BLaER1 treated with 17β-estradiol and CSF1 and Interleukin-3, amounts not matched to agents 10 nM and 100 nM (cell line): Measurements from ENCODE around the gene MYRF.

Source experiments
- H3K27ac ChIP-seq, 11 experiments: shearing (Covaris generic); formaldehyde crosslinking; 2 replicates each; pipeline ENCODE4 v1.8.1; 2022
- H3K27me3 ChIP-seq, 11 experiments: shearing (Covaris generic); formaldehyde crosslinking; 2 replicates each; pipeline ENCODE4 v1.8.1; 2022
- H3K36me3 ChIP-seq, 11 experiments: shearing (Covaris generic); formaldehyde crosslinking; 2 replicates each; pipeline ENCODE4 v1.8.1; 2022
- H3K4me1 ChIP-seq, 10 experiments: shearing (Covaris generic); formaldehyde crosslinking; 2 replicates each; pipeline ENCODE4 v1.8.1; 2022
- H3K4me2 ChIP-seq, 11 experiments: shearing (Covaris generic); formaldehyde crosslinking; 2 replicates each; pipeline ENCODE4 v1.8.1; 2022
- H3K4me3 ChIP-seq, 10 experiments: shearing (Covaris generic); formaldehyde crosslinking; 2 replicates each; pipeline ENCODE4 v1.8.1; 2022
- H3K9ac ChIP-seq, 11 experiments: shearing (Covaris generic); formaldehyde crosslinking; 2 replicates each; pipeline ENCODE4 v1.8.1; 2022
- H3K9me3 ChIP-seq, 11 experiments: shearing (Covaris generic); formaldehyde crosslinking; replicated peaks in 1 of 11; 2 replicates each; pipeline ENCODE4 v1.8.1; 2022
- H4K20me1 ChIP-seq, 11 experiments: shearing (Covaris generic); formaldehyde crosslinking; 2 replicates each; pipeline ENCODE4 v1.8.1; 2022
- Cebpa-rat ChIP-seq, 11 experiments: shearing (Covaris generic); IDR thresholded peaks; 2 replicates each; pipeline ENCODE4 v1.8.1; 2022

The MYRF gene

GRCh38 chr11:61711037-61711436 is 41.4 kb upstream of the MYRF start:
- H3K4me1 ChIP-seq = peaks cover 54 to 89% (median 75%) of the 10 kb centered on the region in 10 experiments
- peak overlapping the region; percentile 5 to 91 (median 74); a peak in 16 of 22 replicates for H3K4me2 ChIP-seq
- no peaks in the 10 kb centered on the region for H3K36me3 ChIP-seq
- H3K9me3 ChIP-seq = no peaks in the 10 kb centered on the region
- H3K9ac ChIP-seq = peak overlapping the region in 4 of 11 experiments; percentile 0 to 45 (median 12); a peak in 4 of 22 replicates
- H3K27ac ChIP-seq = no peak overlapping the region
- no peaks in the 10 kb centered on the region for H3K27me3 ChIP-seq
- H4K20me1 ChIP-seq = peaks cover 0 to 77% (median 0%) of the 10 kb centered on the region in 11 experiments; a peak in 6 of 22 replicates
- H3K4me3 ChIP-seq = no peak overlapping the region
- no peak for TF ChIP-seq Cebpa-rat (IDR thresholded peaks at IDR 0.05)

- no peak overlapping the region for H3K4me3 ChIP-seq
- H3K9ac ChIP-seq = peak overlapping the region in 4 of 11 experiments; percentile 0 to 45 (median 12); a peak in 4 of 22 replicates
- H3K36me3 ChIP-seq = no peaks in the 10 kb centered on the region
- no peak overlapping the region for H3K27ac ChIP-seq
- H3K4me2 ChIP-seq = peak overlapping the region; percentile 5 to 91 (median 74); a peak in 16 of 22 replicates
- no peak for TF ChIP-seq Cebpa-rat (IDR thresholded peaks at IDR 0.05)
- H3K27me3 ChIP-seq = no peaks in the 10 kb centered on the region
- H3K9me3 ChIP-seq = no peaks in the 10 kb centered on the region
- peaks cover 59 to 91% (median 77%) of the 10 kb centered on the region in 10 experiments for H3K4me1 ChIP-seq
- peaks cover 0 to 77% (median 0%) of the 10 kb centered on the region in 11 experiments; a peak in 6 of 22 replicates for H4K20me1 ChIP-seq
Measured at GRCh38 chr11:61711498-61711897, 40.9 kb upstream of the MYRF start.

GRCh38 chr11:61712314-61712713 is 40.1 kb upstream of the MYRF start:
- H3K4me2 ChIP-seq = no peak overlapping the region
- TF ChIP-seq Cebpa-rat (IDR thresholded peaks at IDR 0.05) = no peak
- H3K4me1 ChIP-seq = peaks cover 67 to 91% (median 81%) of the 10 kb centered on the region in 10 experiments
- H3K9ac ChIP-seq = 0 out of 22 replicates have a peak overlapping the region, but pooled peaks of 3 of the 11 experiments have one; percentile 1 to 16 (median 14)
- H3K4me3 ChIP-seq = no peak overlapping the region
- no peaks in the 10 kb centered on the region for H3K27me3 ChIP-seq
- peaks cover 0 to 76% (median 0%) of the 10 kb centered on the region in 11 experiments; a peak in 6 of 22 replicates for H4K20me1 ChIP-seq
- H3K36me3 ChIP-seq = no peaks in the 10 kb centered on the region
- H3K27ac ChIP-seq = no peak overlapping the region
- H3K9me3 ChIP-seq = no peaks in the 10 kb centered on the region

GRCh38 chr11:61712846-61713245 is 39.6 kb upstream of the MYRF start:
- TF ChIP-seq Cebpa-rat (IDR thresholded peaks at IDR 0.05) = no peak
- peaks cover 0 to 76% (median 0%) of the 10 kb centered on the region in 11 experiments; a peak in 6 of 22 replicates for H4K20me1 ChIP-seq
- peaks cover 72 to 92% (median 84%) of the 10 kb centered on the region in 10 experiments for H3K4me1 ChIP-seq
- no peaks in the 10 kb centered on the region for H3K9me3 ChIP-seq
- H3K4me2 ChIP-seq = peak overlapping the region in 1 of 11 experiments; percentile 95; a peak in 2 of 22 replicates
- H3K36me3 ChIP-seq = no peaks in the 10 kb centered on the region
- H3K27ac ChIP-seq = no peak overlapping the region
- no peak overlapping the region for H3K4me3 ChIP-seq
- H3K27me3 ChIP-seq = no peaks in the 10 kb centered on the region
- 0 out of 22 replicates have a peak overlapping the region, but pooled peaks of 1 of the 11 experiments have one; percentile 5 for H3K9ac ChIP-seq

- peaks cover 0 to 76% (median 0%) of the 10 kb centered on the region in 11 experiments; a peak in 6 of 22 replicates for H4K20me1 ChIP-seq
- no peak for TF ChIP-seq Cebpa-rat (IDR thresholded peaks at IDR 0.05)
- H3K27me3 ChIP-seq = no peaks in the 10 kb centered on the region
- H3K4me2 ChIP-seq = peak overlapping the region; percentile 24 to 98 (median 49)
- no peaks in the 10 kb centered on the region for H3K9me3 ChIP-seq
- no peak overlapping the region for H3K4me3 ChIP-seq
- peak overlapping the region in 3 of 11 experiments; percentile 2 to 18 (median 5); a peak in 2 of 22 replicates for H3K9ac ChIP-seq
- peaks cover 78 to 97% (median 90%) of the 10 kb centered on the region in 10 experiments for H3K4me1 ChIP-seq
- no peak overlapping the region for H3K27ac ChIP-seq
- no peaks in the 10 kb centered on the region for H3K36me3 ChIP-seq
Measured at GRCh38 chr11:61713464-61713863, 39.0 kb upstream of the MYRF start.

GRCh38 chr11:61713906-61714305 is 38.5 kb upstream of the MYRF start:
- Histone ChIP-seq H4K20me1 (peaks cover 0 to 73% (median 0%) of the 10 kb centered on the region in 11 experiments; a peak in 6 of 22 replicates), H3K4me1 (peaks cover 79 to 97% (median 90%) of the 10 kb centered on the region in 10 experiments), H3K4me3 (no peak overlapping the region), H3K27ac (no peak overlapping the region), H3K27me3 (no peaks in the 10 kb centered on the region), H3K9ac (peak overlapping the region in 2 of 11 experiments; percentile 2 to 18; a peak in 1 of 22 replicates), H3K9me3 (no peaks in the 10 kb centered on the region), H3K36me3 (no peaks in the 10 kb centered on the region), H3K4me2 (peak overlapping the region; percentile 24 to 98 (median 49))
- TF ChIP-seq Cebpa-rat (IDR thresholded peaks at IDR 0.05) = no peak

GRCh38 chr11:61714316-61714715 is 38.1 kb upstream of the MYRF start:
- Histone ChIP-seq H3K4me3 (no peak overlapping the region), H3K36me3 (no peaks in the 10 kb centered on the region), H3K4me1 (peaks cover 79 to 97% (median 90%) of the 10 kb centered on the region in 10 experiments), H3K9me3 (no peaks in the 10 kb centered on the region), H4K20me1 (peaks cover 0 to 71% (median 0%) of the 10 kb centered on the region in 11 experiments; a peak in 6 of 22 replicates), H3K27me3 (no peaks in the 10 kb centered on the region), H3K27ac (no peak overlapping the region), H3K4me2 (peak overlapping the region; percentile 24 to 98 (median 49)), H3K9ac (peak overlapping the region in 1 of 11 experiments; percentile 2; a peak in 1 of 22 replicates)
- TF ChIP-seq Cebpa-rat (IDR thresholded peaks at IDR 0.05) = no peak

- Histone ChIP-seq H3K36me3 (no peaks in the 10 kb centered on the region), H3K9ac (no peak overlapping the region), H3K4me1 (peaks cover 79 to 97% (median 88%) of the 10 kb centered on the region in 10 experiments), H4K20me1 (peaks cover 0 to 71% (median 0%) of the 10 kb centered on the region in 11 experiments; a peak in 6 of 22 replicates), H3K27me3 (no peaks in the 10 kb centered on the region), H3K9me3 (no peaks in the 10 kb centered on the region), H3K4me2 (peak overlapping the region in 8 of 11 experiments; percentile 91 to 100 (median 96); a peak in 13 of 22 replicates), H3K27ac (no peak overlapping the region), H3K4me3 (no peak overlapping the region)
- TF ChIP-seq Cebpa-rat (IDR thresholded peaks at IDR 0.05) = no peak
Measured at GRCh38 chr11:61714916-61715315, 37.5 kb upstream of the MYRF start.

- H3K9ac ChIP-seq = peak overlapping the region in 6 of 11 experiments; percentile 9 to 67 (median 28); a peak in 5 of 22 replicates
- peaks cover 75 to 94% (median 79%) of the 10 kb centered on the region in 10 experiments for H3K4me1 ChIP-seq
- no peaks in the 10 kb centered on the region for H3K9me3 ChIP-seq
- H4K20me1 ChIP-seq = peaks cover 0 to 72% (median 0%) of the 10 kb centered on the region in 11 experiments; a peak in 6 of 22 replicates
- H3K4me2 ChIP-seq = peak overlapping the region; percentile 91 to 100 (median 96)
- H3K4me3 ChIP-seq = peak overlapping the region in 1 of 10 experiments; percentile 47; a peak in 2 of 20 replicates
- no peaks in the 10 kb centered on the region for H3K27me3 ChIP-seq
- H3K36me3 ChIP-seq = peaks cover 0 to 9% (median 0%) of the 10 kb centered on the region in 11 experiments; a peak in 2 of 22 replicates
- no peak for TF ChIP-seq Cebpa-rat (IDR thresholded peaks at IDR 0.05)
- peak overlapping the region in 2 of 11 experiments; percentile 77; a peak in 1 of 22 replicates for H3K27ac ChIP-seq
Measured at GRCh38 chr11:61715867-61716266, 36.6 kb upstream of the MYRF start.
